COLO668 (cell line): Measurements from ENCODE around the gene KLK8.

Experiments
- DNase-seq: peaks from one replicate; lab custom pipeline; 2025; ENCODE audit not compliant: unreplicated experiment; lab: John Stamatoyannopoulos, UW

The KLK8 gene

GRCh38 chr19:51001515-51001914 lies at the start of gene KLK8:
KLK8 (minus strand) TSS chr19:51001604; CDS start chr19:51001167, 437 bp downstream.
- no peak for DNase-seq

GRCh38 chr19:51047031-51047335 lies 45.6 kb upstream of the KLK8 start:
- no peak for DNase-seq

- no peak for DNase-seq
These were observed 42.9 kb upstream of the KLK8 start for GRCh38 chr19:51044327-51044726.

GRCh38 chr19:51043497-51043896 lies 42.1 kb upstream of the KLK8 start:
- no peak for DNase-seq

GRCh38 chr19:51040151-51040550 lies 38.7 kb upstream of the KLK8 start:
- DNase-seq, result no peak

- DNase-seq, result no peak
These were observed 35.1 kb upstream of the KLK8 start for GRCh38 chr19:51036519-51036918.

DNA sequence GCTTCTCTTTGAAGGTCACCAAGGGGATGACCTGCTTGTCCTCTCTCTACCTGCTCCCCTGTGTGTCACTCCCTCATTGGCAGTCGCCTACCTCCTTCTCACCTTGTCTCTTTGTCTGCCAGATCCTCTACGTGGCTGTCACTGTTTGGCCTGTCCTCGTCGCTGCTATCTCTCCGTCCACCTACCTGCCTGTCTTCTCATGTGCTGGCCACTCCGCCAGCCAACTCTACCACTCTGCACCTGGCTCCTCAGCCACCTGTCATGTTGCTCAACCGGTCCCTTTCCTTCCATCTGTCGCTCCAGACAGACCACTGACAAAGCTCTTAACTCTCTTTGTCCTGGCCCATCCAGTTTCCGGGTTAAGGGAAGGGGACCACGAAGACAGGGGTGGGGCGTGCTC lies 33.3 kb upstream of the KLK8 start, which contains the start of gene KLK12:
Gene KLK12 (minus strand): TSS at position 299 of the 400 bp plus-strand sequence. CDS start 381 bp downstream, outside the sequence.
- DNase-seq, result peak; percentile 71

DNA sequence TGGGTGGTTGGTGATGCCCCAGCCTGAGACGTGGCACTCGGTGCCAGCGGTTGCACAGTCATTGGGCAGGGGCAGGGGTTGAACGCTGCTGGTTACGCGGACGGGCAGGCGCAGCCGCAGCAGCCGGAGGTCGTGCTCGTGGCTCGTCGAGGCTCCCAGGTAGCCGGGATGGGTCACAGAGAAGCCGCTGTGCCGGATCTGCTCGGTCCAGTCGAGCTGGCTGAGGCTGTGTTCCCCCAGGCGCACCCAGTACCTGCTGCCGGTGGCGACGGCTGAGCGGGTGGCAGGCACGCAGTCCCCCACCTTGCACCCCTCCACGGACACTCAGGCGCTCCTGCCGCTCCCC lies 30.4 kb upstream of the KLK8 start:
- no peak for DNase-seq

DNA sequence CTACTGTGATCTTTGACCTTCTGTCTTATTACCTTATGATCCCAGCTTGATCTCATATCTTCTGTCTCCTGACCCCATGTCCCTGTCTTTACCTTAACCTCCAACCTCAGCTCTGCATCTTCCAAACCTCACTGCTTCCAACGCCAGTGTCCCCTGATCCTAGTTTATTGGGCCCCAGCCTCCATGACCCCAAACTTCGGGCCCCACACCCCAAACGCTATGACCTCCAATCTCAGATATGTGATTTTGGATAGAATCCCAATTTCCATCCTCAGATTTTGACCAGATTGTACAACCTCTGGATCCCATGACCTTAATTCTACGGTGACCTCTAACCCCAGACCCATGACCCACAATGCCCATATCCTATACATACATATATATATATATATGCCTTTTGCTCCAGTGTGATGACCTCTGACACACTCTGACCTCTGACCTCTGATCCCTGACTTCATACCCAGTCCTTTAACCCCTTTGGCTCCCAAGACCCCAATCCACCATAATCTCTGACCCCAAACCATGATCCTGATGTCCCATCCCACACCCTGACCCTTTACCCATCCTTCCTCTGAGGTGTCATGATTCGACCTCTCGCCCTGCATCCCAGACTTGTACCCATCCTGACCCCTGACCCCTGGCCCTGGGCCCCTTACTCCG lies 29.9 kb upstream of the KLK8 start:
- DNase-seq, result no peak

DNA sequence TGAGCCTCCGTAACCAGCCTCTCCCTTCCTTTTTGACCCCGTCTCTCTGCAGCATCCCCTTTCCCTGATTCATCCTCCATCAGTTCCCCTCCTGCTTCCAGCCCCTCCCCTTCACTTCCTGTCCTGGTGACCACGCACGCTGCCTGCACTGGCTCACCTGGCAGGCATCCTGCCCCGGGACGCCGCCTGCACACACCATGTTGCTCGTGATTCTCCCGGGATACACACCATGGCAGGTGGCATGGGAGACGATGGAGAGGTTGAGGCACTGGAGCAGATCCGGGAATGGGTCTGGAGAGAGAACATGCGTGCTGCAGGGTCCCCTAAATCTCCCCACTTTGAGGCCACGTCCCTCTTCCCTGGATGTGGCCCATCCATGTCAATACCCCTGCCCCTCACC lies 29.2 kb upstream of the KLK8 start:
- no peak for DNase-seq

DNA sequence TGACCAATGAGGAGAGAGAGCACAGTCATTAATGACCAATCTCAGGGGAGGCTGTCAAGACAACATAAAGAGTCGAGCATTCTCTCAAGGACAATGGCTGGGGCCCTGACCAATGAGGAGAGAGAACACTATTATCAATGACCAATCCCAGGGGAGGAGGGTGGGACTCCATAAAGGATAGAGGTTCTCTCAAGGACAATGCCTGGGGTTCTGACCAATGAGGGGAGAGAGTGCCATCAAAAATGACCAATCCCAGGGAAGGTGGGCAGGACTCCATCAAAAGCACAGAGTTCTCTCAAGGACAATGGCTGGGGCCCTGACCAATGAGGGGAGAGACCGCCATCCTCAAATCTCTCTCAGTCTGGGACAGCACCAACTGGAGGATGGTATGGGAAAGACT lies 28.3 kb upstream of the KLK8 start:
- no peak for DNase-seq

GRCh38 chr19:51027873-51028272 lies 26.5 kb upstream of the KLK8 start:
- no peak for DNase-seq

DNA sequence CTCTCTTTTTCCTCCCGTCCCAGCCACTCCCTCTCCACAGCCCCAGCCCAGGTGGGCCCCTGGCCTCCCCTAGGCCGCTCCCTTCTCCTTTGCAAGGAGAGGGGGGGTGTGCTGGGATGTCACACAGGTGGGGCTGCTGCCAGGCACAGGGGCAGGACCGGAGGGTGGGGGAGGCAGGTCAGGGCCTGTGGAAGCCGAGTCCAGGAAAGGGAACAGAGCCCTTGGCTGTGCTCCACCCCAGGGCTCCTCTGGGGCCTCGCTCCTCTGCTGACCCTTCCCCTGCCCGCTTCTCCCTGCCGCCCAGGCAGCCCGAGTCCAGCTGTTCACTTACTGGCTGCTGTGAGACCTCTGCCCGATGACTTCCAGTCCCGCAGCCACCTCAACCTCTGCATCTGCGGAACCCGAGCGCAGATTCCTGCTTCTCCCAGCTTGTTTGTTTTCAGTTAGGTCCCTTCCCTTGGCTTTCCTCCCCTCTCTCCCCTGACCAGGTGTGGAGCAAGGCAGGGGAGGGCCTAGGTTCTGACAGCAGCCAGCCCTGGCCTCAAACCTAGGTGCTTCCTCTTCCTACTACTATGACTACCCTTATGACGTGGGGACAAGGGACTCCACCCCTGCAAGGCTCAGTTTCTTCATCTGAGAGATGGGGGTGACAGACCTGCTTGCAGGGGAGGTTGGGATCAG lies 25.9 kb upstream of the KLK8 start:
- no peak for DNase-seq

DNA sequence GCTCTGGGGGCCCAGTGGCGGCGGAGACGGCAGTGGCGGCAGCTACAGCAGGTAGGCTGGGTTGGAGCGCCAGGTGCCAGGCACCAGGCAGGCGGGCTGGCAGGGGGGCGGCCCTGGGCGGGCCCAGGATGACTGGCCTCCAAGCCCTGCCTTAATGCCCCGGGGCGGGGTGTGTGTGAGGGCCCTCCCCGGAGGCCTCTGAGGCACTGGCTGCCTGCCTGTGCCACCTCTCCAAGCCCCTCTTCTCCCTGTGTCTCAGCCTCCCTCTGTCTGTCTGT lies 25.1 kb upstream of the KLK8 start, which contains the start of gene KLK11:
Gene KLK11 (minus strand): TSS at position 63 of the 278 bp plus-strand sequence. CDS start 985 bp downstream, outside the sequence.
- DNase-seq, result peak; percentile 81

DNA sequence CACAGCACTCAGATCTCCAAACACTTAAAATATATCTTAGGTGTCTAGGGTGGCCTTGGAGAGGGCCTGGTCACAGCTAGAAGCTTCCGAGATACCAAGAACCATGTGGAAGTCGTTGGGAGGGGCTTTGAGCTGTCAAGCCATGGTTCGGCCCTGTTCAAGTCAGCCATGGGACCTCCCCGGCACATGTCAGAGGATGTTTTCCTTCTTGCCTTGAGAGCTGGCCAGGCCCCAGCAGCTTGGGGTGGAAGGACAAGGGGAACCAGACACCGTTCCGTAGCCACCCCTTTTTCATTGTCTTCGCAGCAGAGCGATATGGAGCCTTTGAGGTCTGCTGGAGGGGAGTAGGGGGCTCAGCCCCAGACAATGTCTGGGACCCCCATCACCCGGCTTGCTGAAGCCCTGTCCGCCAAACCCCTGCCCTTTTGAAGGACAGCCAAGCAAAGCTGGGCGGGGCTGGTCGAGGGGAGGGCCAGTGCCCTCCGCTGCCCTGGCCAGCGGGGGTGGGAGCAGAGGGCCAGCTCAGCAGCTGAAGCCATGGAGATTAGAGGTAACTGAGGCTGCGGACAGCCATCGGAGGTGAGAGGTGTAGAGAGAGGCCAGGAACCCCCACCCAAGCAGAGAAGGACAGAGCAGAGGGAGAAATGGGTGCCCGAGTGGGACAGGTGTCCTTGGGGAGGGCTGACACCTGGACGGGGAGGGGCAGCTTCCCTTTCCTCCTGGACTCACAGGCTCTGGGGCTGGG lies 24.6 kb upstream of the KLK8 start:
- no peak for DNase-seq

DNA sequence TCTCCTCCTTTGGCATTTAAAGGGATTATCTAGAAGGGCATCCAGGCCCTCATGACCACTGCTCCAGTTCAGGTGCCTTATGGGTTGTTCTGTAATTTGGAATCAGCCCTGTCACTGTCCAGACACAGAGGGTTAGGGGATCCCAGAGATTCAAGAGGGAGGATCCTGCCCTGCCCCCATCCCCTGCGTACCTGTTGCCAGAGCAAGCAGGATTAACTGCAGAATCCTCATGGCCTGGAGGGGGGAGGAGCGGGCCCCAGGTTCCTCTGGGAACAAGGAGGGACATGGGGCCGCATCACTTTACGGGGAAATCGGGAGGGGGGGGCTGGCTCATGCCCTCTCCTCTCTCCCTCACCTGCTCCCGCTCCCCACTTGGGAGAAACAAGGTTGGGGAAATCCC lies 24.0 kb upstream of the KLK8 start:
- DNase-seq, result peak; percentile 12

DNA sequence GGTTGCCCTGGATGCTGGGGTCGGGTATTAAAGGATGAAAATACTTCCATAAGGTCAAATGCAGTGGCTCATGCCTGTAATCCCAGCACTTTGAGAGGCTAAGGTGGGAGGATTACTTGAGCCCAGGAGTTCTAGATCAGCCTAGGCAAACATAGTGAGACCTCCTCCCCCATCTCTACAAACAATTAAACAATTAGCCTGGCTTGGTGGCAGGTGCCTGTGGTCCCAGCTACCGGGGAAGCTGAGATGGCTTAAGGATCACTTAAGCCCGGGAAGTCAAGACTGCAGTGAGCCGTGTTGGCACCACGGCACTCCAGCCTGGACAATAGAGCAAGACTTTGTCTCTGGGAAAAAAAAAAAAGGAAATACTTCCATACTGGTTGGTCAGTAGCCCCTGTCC lies 23.5 kb upstream of the KLK8 start:
- peak; percentile 35 for DNase-seq

- DNase-seq, result no peak
These were observed 22.5 kb upstream of the KLK8 start for GRCh38 chr19:51023946-51024345.

DNA sequence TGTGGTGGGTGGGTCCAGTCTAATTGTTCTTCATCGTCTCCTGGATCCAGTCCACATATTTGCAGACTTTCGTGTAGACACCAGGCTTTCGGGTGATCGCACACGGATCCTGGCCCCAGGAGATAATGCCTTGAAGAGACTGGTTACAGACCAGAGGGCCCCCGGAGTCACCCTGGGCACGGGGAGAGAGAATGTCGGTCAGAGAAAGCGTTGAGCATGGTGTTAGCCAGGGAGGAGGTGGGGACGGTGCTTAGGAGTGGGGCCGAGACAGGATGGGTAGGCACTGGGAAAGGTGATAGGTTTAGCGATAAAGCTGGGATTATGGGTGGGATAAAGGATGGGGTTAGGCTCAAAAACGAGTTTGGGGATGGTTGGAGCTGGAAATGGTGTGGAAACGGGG lies 21.1 kb upstream of the KLK8 start:
- DNase-seq, result no peak

GRCh38 chr19:51020988-51021651 lies 19.7 kb upstream of the KLK8 start:
- DNase-seq, result peak; percentile 29

- no peak for DNase-seq
These were observed 18.1 kb upstream of the KLK8 start, which contains the start of gene KLK10 for GRCh38 chr19:51019544-51019925. KLK10 (minus strand) TSS chr19:51019709; CDS start chr19:51019130, 579 bp downstream.
